ENCODE measurements around the gene PATL1.
"Not testable (repeated sequence)": the region's sequence is repeated elsewhere in the genome, so short reads cannot be mapped to it uniquely, and the experiment has no call there.

Gene PATL1

DNA sequence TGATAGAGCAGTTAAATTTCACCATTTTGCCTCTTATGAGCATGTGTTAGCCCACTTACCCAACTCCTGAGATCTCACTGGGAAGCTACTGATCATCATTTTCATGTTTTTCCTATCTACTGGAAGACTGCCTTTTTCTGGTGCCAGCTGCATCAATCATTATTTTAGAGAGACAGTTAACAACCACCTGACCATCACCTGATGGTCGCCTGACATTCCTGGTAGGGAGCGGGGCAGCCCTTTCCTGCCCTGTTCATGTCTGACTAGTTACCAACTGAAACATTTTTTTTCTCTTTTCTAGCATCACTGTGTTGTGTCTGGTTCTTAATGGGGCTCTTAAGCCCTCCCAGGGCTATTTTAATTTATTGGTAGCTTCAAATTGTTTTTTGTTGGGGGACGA is 20.2 kb upstream of the PATL1 start:
- in situ Hi-C loops (cut with HindIII; ENCODE audit: low pct_unique_long_range_greater_than_20kb, low sequenced_read_pairs), result no loop called here
- no peak for DNase-seq (ENCODE audit: low read depth in 1 of 2, low spot score in 1 of 2)
- no peak for TF ChIP-seq JUND (IDR thresholded peaks at IDR 0.05; ENCODE audit: low read depth)

- DNase-seq (ENCODE audit: low read depth in 1 of 2, low spot score in 1 of 2); in situ Hi-C loops (cut with HindIII; ENCODE audit: low pct_unique_long_range_greater_than_20kb, low sequenced_read_pairs): not testable (repeated sequence)
Measured at GRCh38 chr11:59681260-59681725, 12.5 kb upstream of the PATL1 start.

- no peak for TF ChIP-seq JUND (IDR thresholded peaks at IDR 0.05; ENCODE audit: low read depth)
- DNase-seq (ENCODE audit: low read depth in 1 of 2, low spot score in 1 of 2), result peak; percentile 69 to 90
- in situ Hi-C loops (cut with HindIII; ENCODE audit: low pct_unique_long_range_greater_than_20kb, low sequenced_read_pairs), result no loop called here
Measured at GRCh38 chr11:59680287-59681154, 11.7 kb upstream of the PATL1 start.

DNA sequence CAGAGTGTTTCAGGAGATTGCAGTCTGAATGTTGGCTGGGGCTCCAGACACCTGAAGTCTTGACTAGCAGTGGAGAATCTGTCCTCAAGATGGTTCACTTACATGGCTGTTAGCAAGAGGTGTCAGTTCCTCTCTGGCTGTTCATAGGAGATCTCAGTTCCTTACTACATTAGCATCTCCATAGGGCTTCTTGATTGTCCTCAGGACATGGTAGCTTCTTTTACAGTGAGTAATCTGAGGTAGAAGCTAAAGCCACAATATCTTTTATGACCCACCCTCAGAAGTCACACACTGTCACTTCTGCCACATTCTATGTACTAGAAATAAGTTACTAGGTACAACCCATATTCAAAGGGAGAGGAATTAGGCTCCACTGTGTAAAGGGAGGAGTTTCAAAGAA is 10.5 kb upstream of the PATL1 start:
- in situ Hi-C loops (cut with HindIII; ENCODE audit: low pct_unique_long_range_greater_than_20kb, low sequenced_read_pairs), result no loop called here
- TF ChIP-seq JUND (IDR thresholded peaks at IDR 0.05; ENCODE audit: low read depth), result no peak
- DNase-seq (ENCODE audit: low read depth in 1 of 2, low spot score in 1 of 2), result no peak

DNA sequence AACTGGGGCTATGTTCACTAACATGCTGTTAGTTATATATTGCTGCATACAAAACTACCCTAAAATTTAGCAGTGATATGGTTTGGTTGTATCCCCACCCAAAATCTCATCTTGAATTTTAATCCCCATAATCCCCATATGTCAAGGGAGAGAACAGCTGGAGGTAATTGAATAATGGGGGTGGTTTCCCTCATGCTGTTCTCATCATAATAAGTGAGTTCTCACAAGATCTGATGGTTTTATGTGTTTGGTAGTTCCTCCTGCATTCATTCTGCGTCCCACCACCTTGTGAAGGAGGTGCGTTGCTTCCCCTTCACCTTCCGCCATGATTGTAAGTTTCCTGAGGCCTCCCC is 10.0 kb upstream of the PATL1 start:
- in situ Hi-C loops (cut with HindIII; ENCODE audit: low pct_unique_long_range_greater_than_20kb, low sequenced_read_pairs), result no loop called here
- DNase-seq (ENCODE audit: low read depth in 1 of 2, low spot score in 1 of 2), result no peak
- TF ChIP-seq JUND (IDR thresholded peaks at IDR 0.05; ENCODE audit: low read depth), result no peak

- in situ Hi-C loops (cut with HindIII; ENCODE audit: low pct_unique_long_range_greater_than_20kb, low sequenced_read_pairs), result no loop called here
Measured at GRCh38 chr11:59678118-59678812, 9.4 kb upstream of the PATL1 start.

DNA sequence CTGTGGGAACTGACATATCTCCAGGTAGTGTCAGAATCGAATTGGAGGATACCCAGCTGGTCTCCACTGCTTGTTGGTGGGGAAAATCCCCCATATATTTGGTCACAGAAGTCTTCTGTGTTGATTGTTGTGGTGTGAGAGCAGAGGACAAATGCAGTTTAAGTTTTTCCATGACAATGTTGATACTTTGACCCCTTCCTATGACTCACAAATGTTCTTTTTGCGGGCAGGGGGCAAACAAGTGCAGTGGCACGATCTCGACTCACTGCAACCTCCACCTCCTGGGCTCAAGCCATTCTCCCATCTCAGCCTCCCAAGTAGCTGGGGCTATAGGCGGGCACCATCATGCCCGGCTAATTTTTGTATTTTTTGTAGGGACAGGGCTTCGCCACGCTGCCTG is 7.4 kb upstream of the PATL1 start:
- TF ChIP-seq JUND (IDR thresholded peaks at IDR 0.05; ENCODE audit: low read depth), result no peak
- no peak for DNase-seq (ENCODE audit: low read depth in 1 of 2, low spot score in 1 of 2)
- in situ Hi-C loops (cut with HindIII; ENCODE audit: low pct_unique_long_range_greater_than_20kb, low sequenced_read_pairs), result no loop called here

More at GRCh38 chr11:59678118-59678812, 9.4 kb upstream of the PATL1 start:
- no peak for TF ChIP-seq JUND (IDR thresholded peaks at IDR 0.05; ENCODE audit: low read depth)
- DNase-seq (ENCODE audit: low read depth in 1 of 2, low spot score in 1 of 2), result no peak

GRCh38 chr11:59674291-59674690 is 5.5 kb upstream of the PATL1 start:
- in situ Hi-C loops (cut with HindIII; ENCODE audit: low pct_unique_long_range_greater_than_20kb, low sequenced_read_pairs), result no loop called here
- DNase-seq (ENCODE audit: low read depth in 1 of 2, low spot score in 1 of 2), result no peak
- no peak for TF ChIP-seq JUND (IDR thresholded peaks at IDR 0.05; ENCODE audit: low read depth)

GRCh38 chr11:59673291-59673690 is 4.5 kb upstream of the PATL1 start:
- TF ChIP-seq JUND (IDR thresholded peaks at IDR 0.05; ENCODE audit: low read depth), result no peak
- no peak for DNase-seq (ENCODE audit: low read depth in 1 of 2, low spot score in 1 of 2)
- in situ Hi-C loops (cut with HindIII; ENCODE audit: low pct_unique_long_range_greater_than_20kb, low sequenced_read_pairs), result no loop called here

DNA sequence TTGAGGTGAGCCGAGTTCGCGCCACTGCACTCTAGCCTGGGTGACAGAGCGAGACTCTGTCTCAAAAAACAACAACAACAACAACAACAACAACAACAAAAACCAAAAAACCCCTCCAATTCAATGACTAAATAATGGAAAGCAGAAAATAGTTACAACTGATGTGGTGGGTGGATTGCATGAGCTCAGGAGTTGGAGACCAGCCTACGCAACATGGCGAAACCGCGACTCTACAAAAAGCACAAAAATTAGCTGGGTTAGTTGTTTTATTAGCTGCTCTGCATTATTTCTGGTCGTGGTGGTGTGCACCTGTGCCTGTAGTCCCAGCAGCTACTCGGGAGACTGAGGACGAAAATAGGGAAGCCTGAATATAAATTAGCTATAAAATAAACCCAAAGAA is 2.6 kb upstream of the PATL1 start:
- TF ChIP-seq JUND (IDR thresholded peaks at IDR 0.05; ENCODE audit: low read depth), result no peak
- in situ Hi-C loops (cut with HindIII; ENCODE audit: low pct_unique_long_range_greater_than_20kb, low sequenced_read_pairs), result no loop called here
- DNase-seq (ENCODE audit: low read depth in 1 of 2, low spot score in 1 of 2), result no peak

DNA sequence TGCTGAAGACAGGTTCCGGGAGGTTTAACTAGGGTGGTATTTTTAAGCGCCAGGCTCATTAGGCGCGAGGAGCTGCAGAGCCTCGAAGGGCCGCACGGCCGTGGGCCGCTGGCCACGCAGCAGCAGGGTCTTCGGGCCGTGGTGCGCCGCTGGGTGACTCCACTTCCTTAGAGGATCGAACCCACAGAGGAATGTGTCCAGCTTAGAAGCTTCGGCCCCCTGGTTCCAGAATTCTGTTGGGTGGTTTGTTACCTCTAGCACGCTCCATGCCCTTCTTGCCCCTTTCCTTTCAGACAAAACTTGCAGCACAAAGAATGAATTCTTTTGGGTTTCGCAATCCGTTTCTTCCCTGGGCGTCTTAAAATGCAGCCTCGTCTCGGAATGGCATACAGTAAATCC is 773 bp upstream of the PATL1 start:
- in situ Hi-C loops (cut with HindIII; ENCODE audit: low pct_unique_long_range_greater_than_20kb, low sequenced_read_pairs), result no loop called here
- TF ChIP-seq JUND (IDR thresholded peaks at IDR 0.05; ENCODE audit: low read depth), result no peak
- peak in 1 of 2 experiments; percentile 57 for DNase-seq (ENCODE audit: low read depth in 1 of 2, low spot score in 1 of 2)

DNA sequence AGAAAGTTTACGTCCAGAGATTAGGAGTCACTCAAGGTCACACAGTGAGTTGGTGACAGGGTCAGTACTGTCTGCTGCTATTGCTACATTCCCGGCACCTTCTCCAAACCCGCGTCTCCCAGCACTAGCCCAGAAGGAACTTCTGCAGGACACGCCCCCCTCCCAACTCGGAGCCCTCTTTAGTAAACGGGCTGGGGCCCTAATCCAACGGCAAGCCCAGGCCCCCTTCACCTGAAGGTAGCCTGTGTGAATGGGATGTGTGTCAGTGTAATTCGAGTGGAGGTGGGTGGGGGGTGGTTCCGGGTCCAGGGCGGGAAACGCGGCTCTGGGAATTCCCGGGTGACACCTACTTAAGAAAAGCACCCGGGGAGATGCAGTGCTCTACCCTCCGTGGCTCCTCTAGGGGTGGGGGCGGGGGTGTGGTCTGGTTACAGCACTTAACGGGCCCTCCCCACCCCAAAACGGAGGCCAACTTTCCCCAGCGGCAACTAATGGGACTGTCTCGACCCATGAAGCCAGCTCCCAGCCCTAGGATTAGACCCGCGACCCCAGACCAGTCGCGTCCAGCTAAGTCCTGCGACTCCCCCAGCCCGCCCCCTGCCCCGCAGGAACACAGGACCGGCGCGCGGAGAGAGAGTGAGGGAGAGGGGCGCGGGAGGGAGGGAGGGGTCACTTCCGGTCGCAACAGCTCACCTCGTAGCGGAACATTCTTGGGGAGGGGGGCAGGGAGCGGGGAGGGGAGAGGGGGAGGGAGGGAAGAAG is 468 bp downstream of the PATL1 start:
- peak; percentile 56 to 66 for DNase-seq (ENCODE audit: low read depth in 1 of 2, low spot score in 1 of 2)
- in situ Hi-C loops (cut with HindIII; ENCODE audit: low pct_unique_long_range_greater_than_20kb, low sequenced_read_pairs), result no loop called here
- TF ChIP-seq JUND (IDR thresholded peaks at IDR 0.05; ENCODE audit: low read depth), result no peak

DNA sequence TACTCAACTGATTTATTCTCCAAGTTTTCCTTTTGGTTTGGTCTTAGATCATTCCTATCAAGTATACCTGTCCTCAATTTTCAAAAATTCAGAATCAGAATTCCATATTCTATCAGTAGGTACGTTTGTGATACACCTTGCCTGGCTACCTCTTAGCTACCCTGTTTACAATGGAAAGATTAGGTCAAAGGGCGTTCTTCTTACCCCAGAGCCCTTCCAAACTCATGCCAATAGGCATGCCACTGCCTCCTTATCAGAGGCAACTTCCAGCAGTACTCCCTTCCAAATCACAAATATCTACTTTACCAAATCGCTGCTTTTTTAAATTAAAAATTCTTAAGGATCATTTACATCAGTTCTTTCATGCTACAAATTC is 1.0 kb downstream of the PATL1 start:
- no peak for TF ChIP-seq JUND (IDR thresholded peaks at IDR 0.05; ENCODE audit: low read depth)
- in situ Hi-C loops (cut with HindIII; ENCODE audit: low pct_unique_long_range_greater_than_20kb, low sequenced_read_pairs), result no loop called here
- no peak for DNase-seq (ENCODE audit: low read depth in 1 of 2, low spot score in 1 of 2)
